GM20431 (cell line): Measurements from ENCODE around the gene SERTAD1.
"Not testable (repeated sequence)": the region's sequence is repeated elsewhere in the genome, so short reads cannot be mapped to it uniquely, and the experiment has no call there.

Experiments used
- in situ Hi-C: fragments of 300-500 bp; cut with MseI, MboI; formaldehyde crosslinking; loops from one replicate; pipeline ENCODE4 v1.15.0; 2020; ENCODE audit warnings: low sequenced_read_pairs; ENCODE audit not compliant: unreplicated experiment

The SERTAD1 gene

DNA sequence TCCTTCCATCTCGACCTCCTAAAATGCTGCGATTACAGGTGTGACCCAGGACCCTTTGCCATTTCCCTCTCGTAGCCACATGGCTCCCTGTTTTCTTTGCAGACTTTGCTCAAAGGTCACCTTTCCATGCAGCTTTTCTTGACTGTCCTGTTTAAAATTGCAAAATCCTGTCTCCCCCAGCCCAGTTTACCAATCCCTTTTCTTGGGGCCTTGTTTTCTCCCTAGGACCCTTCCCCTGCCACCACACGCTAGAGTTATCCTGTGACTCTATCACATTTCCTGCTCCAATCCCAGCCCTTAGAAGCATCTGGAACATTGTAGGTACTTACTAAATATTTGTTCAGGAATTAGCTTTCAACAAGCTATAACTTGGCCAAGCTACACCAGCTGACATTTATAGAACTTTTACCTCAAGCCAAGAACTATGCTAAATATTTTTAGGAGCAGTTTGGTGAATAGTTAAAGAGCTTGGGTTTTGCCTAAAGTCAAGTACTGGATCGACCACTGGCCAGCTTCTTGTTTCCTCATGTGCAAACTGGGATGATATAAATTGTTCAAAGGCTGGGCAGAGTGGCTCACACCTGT, 27.5 kb upstream of the SERTAD1 start:
- in situ Hi-C loops: no loop called here

DNA sequence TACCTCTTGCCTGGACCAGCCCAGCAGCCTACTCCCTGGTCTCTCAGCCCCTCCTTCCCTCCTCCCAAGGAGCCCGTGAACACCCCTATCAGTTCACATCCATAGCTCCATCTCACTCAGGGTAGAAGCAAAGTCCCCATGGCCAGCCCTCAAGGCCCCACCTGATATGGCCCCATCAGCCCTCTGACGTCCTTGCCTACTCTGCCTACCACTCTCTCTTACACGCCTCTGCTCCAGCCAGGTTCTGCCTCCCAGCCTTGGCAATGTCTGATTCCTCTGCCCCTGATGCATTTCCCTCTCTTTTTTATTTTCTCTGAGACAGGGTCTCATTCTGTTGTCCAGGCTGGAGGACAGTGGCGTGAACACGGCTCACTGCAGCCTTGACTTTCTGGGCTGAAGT, 26.2 kb upstream of the SERTAD1 start:
- in situ Hi-C loops: no loop called here

DNA sequence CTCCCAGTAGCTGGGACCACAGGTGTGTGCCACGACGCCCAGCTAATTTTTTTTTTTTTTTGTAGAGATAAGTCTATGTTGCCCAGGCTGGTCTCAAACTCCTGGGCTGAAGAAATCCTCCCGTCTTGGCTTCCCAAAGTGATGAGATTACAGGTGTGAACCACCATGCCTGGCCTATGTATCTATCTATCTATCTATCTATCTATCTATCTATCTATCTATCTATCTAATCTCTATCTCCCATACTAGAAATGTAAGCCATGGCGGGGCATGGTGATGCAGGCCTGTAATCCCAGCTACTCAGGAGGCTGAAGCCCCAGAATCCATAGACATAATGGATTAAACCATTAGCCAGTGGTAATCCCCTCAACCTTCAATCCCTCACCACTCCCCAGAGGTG, 24.9 kb upstream of the SERTAD1 start:
- in situ Hi-C loops: no loop called here

DNA sequence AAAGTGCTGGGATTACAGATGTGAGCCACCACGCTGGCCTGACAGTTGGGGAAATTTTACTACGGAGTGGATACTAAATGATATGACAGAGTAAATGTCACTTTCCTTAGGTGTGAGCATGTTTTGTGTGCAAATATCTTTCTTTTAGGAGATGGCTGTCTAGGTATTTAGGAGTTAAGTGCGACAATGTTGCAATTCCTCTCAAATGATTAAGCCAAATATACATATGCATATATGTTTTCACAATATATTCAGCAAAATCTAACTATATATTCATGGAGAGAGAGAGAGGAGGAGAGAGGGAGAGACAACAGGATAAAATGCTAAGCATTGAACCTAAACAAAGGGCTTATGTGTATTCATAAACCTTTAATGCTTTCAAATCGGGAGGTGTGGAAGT, 23.7 kb upstream of the SERTAD1 start:
- in situ Hi-C loops: no loop called here

DNA sequence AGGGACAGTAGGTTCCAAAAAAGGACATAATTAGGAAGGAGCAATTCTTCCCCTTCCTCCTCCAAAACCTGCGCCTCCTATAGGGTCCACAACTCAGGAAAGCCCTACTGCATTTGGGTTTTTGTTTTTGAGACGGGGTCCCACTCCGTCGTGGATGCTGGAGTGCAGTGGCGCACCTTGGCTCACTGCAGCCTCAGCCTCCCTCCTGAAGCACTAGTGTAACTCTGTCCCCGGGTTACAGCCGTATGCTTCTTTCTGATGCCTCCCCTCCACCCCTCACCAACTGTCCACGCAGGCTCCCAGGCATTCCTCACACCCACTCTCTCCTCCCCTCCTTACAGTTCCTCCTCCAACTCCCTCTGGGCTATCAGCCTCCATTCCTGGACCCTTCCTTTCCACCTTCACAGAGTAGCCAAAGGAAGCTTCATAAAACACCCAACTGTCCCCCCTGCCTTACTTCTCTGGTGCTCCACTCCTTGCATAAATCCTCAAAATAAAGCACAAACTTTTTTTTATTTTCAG, 20.5 kb upstream of the SERTAD1 start:
- in situ Hi-C loops: no loop called here

DNA sequence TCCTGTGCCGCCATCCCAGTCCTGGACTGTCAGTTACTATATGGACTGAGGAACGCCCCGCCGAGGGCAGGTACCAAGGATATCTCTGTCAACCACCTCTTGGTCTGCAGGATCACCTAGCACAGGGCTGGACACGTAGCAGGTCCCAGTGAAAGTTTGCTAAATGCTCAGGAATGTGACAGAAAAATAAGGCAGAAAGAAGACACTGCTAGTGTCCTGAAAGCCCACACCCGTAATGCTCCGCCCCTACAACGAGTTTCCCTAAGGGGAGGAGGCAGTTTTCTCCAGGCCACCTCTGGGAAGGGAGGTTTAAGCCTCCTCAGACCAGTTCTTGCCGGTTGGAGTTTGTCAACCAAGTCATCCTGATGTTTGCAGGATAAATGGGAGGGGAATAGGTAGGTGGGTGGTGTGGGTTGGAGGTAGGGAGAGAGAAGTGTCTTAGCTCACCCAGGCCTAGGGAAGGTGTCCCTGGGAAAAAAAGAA, 20.0 kb upstream of the SERTAD1 start:
- in situ Hi-C loops: no loop called here

DNA sequence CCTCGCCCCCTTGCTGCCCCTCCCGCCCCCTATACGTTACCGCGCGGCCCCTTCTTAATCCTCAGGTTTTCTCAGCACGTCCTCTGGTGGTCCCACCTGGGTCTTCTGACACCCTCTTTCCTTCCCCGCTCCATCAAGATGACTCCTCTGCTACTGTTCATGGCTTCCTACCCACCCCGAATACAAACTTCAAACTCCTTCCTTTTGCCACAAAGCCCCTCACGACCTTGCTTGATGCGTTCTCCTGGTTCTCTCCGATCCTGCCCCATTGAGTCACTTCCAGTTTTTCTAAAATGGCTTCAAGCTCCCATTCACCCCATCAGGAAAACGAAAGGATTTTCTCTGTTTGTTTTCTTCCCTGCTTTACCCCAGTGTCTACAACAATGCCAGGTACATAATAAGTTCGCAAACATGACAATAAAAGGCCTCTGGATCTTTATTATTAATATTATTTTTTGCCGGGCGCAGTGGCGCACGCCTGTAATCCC, 19.1 kb upstream of the SERTAD1 start:
- in situ Hi-C loops: no loop called here

DNA sequence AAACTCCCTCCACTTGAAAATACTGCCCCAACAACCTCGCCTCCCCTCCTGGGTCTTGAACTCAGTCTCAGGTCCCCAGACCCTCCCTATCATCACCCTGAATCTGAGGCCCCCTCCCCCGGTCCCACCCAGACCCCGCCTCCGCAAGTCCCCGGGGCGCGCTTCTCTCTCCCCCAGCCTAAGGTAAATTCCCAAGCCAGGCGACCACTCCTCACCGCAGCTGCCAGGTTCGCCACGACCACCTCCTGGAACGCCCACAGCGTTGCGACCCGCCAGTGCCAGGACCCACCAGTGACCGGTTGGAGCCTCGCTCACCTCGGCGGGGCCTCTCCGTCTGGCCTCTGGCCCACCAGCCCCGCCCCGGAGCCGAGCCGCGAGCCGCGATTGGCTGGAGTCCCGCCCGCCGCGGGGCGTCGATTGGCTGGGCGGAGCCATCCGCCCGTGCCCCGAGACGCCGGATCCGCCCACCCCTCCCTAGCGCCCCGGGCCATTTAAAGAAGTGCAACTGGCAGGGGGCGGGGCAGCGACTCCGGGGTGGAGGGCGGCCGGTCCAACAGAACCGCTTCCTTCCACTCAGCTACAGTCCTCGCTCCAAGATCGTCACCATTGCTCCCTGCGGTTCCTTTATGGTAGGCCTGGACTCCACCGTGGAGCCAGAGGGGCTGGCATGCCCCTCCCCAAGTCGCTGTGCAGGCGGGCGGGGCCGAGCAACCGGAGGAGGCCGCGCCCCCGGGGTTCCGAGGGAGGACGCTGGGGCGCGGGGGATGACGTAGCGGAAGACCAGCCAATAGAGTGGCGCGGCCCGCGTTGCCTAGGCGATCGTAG, 18.4 kb upstream of the SERTAD1 start, which contains the start of gene SERTAD3:
Gene SERTAD3, minus strand, starts transcription at position 336 of the 825 bp plus-strand sequence. CDS start 2,255 bp downstream, outside the sequence.
- in situ Hi-C loops: no loop called here

DNA sequence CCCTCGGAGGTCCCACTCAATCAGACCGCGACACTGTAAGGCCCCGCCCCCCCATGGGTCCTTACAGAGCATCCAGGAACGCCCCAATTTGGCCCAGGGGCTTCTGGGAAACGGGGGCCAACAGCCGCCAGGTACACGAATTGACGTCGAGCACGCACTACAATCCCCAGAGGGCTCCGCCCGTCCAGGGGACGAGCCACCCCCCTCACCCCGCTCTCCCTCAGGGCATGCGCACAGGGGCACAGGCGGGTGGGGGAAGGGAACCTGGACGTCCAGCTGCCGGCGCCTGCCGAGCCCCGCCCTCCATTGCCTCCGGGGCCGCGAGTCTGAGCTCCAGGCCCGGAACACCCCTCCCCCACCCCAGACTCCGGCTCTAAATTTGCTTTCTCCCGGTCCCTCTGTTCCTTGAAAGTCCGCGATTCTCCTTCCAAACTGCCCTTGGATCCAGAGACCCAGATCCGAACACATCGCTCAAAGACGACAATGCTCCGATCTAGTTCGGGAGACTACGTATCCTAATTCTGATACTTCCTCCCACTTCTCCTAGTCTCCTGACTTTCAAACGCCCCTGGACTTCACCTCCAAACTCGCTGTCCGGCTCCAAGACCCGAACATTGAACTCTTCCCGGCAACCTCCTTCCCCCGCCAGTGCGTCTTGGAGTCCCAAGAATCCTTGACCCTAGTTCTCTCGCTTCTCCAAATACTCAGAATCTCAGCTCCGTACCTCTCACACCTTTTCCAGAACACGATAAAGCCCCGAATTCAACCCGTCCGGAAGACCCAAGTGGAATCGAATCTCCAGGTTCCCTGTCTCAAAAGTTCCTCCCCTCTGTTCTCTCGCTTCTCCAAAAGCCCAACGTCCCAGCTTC, 17.6 kb upstream of the SERTAD1 start:
- in situ Hi-C loops: no loop called here

DNA sequence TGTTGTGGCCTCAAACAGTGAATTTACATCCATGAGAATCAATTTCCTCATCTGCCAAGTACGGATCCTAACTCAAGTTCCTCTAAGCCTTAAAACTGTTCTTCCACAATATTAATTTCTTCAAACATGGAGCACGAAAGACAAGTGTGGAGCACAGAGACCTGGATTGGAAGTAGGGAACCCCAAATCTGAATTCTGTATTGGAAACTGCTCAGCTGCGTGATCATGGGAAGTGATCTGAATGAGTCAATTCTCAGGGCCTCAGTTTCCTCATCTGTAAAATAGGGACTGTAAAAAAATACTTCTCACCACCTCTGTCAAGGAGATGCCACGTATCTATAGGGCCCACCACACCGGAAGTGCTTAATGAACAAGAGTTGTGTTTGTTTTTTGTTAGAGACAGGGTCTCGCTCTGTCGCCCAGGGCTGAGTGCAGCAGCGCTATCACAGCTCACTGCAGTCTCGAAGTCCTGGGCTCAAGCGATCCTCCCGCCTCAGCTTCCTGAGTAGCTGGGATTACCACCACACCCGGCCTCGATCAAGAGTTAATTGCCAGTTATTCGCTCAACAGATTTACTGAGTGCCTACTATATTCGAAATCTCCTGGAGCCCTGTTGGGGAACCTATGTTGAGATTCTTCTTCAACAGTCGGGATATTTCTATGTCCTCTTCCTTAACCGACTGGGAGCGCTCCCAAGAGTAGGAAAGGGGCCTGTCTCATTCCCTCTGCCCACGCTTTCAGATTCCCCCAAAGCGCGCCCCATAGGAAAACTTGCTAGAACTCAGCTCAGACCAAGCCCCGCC, 16.7 kb upstream of the SERTAD1 start:
- in situ Hi-C loops: no loop called here

DNA sequence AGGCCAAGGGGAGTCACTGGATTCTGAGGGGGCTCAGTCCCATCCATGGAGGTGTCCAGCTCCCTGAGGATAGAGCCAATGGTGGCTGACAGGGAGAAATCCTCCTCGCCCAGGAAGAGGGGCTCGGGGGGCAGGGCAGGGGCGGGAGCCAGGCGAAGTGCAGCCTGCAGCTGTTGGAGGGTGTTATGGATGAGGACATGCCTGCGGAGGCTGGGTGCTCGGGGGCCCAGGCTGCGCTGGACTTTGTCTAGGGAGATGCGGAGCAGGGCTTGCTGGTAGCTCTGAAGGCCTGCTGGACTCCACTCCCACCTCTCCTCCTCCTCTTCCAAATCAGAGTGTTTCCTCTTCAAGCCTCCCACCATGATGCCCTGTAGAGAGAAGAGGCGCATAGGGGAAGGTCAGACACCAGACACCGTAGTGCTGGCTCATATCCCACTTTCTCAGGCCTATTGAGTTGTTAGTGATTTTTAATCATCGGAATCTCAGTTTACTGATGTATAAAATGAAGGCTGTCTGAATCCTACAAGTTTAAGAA, 16.0 kb upstream of the SERTAD1 start:
- in situ Hi-C loops: no loop called here

DNA sequence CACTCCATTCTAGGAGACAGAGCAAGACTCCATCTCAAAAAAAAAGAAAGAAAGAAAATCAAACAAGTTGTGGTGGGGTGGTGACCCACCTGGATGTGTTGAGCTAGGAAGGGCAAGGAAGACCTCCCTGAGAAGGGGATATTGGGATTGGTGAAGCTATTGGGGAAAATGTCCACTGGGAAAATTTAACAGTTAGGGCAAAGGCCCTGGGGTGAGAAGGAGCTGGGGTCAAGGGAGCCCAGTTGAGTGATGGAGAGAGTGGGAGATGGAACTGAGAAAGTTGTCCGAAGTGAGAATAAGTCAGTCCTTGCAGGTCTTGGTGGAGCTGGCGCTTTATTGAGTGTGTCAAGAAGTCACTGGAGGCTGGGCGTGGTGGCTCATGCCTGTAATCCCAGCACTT, 12.5 kb upstream of the SERTAD1 start:
- in situ Hi-C loops: no loop called here

DNA sequence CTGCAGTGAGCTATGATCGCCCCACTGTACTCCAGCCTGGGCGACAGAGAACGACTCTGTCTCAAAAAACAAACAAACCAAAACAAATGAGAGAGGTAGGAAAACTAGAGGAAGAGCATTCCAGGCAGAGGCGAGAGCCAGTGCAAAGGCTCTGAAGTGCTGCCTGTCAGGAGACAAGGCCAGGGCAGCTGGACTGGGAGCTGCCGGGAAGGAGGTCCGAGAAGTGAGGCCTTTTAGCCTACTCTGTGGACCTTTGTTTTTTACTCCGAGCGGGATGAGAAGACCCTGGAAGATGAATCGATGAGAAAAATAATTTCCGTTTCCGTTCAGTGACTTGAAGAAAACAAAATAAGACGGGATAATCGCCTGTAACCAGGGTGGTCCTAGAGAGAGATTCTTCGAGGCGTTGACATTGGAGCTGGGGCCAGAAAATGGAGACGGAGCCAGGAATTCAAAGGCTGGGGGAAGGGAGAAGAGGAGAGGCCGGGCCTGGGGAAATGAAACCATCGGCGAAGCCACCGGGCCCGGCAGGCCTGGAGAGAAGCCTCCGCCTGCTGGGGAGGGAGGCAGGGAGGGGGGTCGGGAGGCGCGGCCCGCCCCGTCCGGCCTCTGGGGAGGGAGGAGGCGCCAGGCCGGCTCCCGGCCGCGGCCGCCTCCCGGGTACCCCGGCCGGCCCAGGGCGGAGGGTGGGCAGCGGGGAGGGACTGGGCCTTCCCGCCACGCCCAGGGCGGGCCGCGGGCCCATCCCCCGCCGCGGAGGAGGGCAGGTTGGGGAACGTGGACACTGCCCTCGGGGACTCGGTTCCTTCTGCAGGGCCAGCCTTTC, 7.8 kb upstream of the SERTAD1 start:
- in situ Hi-C loops: no loop called here

DNA sequence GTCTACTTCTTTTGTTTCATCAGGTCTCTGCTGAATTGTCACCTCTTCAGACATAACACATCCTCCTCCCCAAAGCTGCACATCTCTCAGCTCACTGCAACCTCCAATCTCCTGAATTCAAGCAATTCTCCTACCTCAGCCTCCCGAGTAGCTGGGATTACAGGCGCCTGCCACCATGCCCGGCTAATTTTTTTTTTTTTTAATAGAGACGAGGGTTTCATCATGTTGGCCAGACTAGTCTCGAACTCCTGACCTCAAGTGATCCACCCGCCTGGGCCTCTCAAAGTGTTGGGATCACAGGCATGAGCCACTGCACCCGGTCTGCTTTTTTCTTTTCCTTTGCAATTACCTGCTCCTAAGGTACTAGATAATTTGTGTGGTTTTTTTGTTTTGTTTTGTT, 7.0 kb upstream of the SERTAD1 start:
- in situ Hi-C loops: not testable (repeated sequence)

DNA sequence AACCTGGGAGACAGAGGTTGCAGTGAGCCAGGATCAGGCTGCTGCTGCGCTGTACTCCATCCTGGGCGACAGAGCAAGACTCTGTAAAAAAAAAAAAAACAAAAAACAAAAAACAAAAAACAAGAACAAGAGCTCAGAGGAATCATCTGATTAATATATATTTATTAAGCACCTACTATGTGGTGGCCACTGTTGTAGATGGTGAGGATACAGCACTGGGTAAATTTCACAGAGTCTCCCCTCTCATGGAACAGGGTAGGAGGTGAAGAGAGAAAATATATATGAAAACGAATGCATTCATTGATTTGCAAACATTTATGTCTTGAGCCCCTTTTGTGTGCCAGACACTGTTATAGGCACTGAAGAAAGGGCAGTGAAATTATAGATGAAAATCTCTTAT, 5.9 kb upstream of the SERTAD1 start:
- in situ Hi-C loops: no loop called here

DNA sequence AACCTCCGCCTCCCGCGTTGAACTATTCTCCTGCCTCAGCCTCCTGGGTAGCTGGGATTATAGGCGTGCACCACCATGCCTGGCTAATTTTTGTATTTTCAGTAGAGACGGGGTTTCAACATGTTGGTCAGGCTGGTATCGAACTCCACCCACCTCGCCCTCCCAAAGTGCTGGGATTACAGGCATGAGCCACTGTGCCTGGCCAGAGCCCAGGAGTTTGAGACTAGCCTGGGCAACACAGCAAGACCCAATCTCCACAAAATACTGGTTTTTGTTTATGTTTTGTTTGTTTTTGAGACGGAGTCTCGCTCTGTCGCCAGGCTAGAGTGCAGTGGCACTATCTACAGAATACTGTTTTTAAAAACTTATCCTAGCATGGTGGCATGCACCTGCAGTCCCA, 4.5 kb upstream of the SERTAD1 start:
- in situ Hi-C loops: not testable (repeated sequence)

DNA sequence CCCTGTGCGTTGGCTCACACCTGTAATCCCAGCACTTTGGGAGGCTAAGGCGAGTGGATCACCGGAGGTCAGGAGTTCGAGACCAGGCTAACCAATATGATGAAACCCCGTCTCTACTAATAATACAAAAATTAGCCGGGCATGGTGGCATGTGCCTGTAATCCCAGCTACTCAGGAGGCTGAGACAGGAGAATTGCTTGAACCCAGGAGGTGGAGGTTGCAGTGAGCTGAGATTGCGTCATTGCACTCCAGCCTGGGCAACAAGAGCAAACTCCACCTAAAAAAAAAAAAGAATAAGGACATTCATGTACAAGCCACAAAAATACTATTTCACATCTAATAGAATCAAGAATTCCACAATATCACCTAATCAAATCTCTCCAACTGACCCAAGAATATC, 2.4 kb upstream of the SERTAD1 start:
- in situ Hi-C loops: not testable (repeated sequence)

DNA sequence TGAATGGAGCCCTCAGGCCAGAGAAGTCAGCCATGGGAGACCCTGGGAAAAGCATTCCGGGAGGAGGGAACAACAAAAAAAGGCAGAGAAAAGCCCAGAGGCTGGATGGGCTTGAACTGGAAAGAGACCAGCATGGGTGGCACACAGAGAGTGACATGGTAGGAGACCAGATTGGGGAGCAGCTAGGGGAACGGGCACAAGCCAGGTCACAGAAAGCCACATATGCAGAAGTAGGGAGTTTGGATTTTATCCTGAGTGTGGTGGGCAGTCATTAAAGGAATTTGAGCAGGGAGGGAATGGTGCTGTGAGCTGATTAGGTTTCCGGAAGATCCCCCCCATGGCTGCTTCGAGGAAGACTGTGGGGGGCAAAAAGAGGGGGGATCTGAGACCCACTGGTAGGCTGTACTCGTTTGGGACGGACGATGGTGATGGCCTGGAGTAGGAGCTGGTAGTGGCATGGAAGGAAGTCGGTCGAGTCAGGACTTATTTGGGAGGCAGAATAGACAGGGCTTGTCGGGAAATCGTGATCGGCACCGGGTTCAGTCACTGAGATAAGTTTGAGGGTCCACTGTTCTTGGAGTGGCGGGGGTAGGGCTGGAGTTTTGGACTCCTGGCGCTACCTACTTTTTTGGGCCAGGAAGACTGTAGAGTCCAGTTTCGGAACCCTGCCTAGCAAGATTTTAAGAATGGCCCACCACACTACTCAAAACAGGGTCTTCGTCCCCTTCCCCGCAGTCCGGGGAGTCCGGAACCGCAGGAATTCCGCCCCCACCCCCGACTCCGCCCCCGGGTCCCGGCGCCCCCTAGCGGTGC, 949 bp downstream of the SERTAD1 start:
- in situ Hi-C loops: no loop called here
